GM12801 (cell line): ENCODE data around the gene AQP6.

Source experiments
- CTCF ChIP-seq: IDR thresholded peaks from one replicate; pipeline ENCODE4 v1.5.1; 2011; ENCODE audit warnings: control low read depth; ENCODE audit not compliant: insufficient read length; ENCODE audit errors: extremely low read depth

Gene AQP6

GRCh38 chr12:49972641-49973360 is at the start of gene AQP6:
Gene AQP6 (plus strand): TSS chr12:49972947. CDS start chr12:49973174, 227 bp downstream.
- no peak for TF ChIP-seq CTCF

- no peak for TF ChIP-seq CTCF
Measured at GRCh38 chr12:49923035-49923644, 49.6 kb upstream of the AQP6 start.

GRCh38 chr12:49923880-49924556 is 48.7 kb upstream of the AQP6 start:
- no peak for TF ChIP-seq CTCF

GRCh38 chr12:49924628-49925246 is 48.0 kb upstream of the AQP6 start:
- TF ChIP-seq CTCF = no peak

- TF ChIP-seq CTCF = no peak
Measured at GRCh38 chr12:49925433-49926204, 47.1 kb upstream of the AQP6 start.

- no peak for TF ChIP-seq CTCF
Measured at GRCh38 chr12:49928471-49928870, 44.3 kb upstream of the AQP6 start.

- TF ChIP-seq CTCF = no peak
Measured at GRCh38 chr12:49929581-49929980, 43.2 kb upstream of the AQP6 start.
